Breast epithelium (tissue), 3 donors: ENCODE data around the gene RNASE3.

Source experiments
- CTCF ChIP-seq, 3 donors: fragments of 450-650 bp; IDR thresholded peaks; one replicate each; pipeline ENCODE4 v1.5.1; 2016 to 2017; ENCODE audit warnings: antibody characterized with exemption in 3 of 3, mild to moderate bottlenecking in 3 of 3, moderate library complexity in 3 of 3
- POLR2A ChIP-seq: fragments of 450-650 bp; IDR thresholded peaks from one replicate; pipeline ENCODE4 v1.6.1; 2016; ENCODE audit warnings: antibody characterized with exemption, mild to moderate bottlenecking, moderate library complexity
- POLR2AphosphoS5 ChIP-seq, 3 donors: sonication (generic); formaldehyde crosslinking; IDR thresholded peaks; one replicate each; pipeline ENCODE4 v1.6.1; 2017; ENCODE audit warnings: antibody characterized with exemption in 3 of 3

GRCh38 chr14:20846560-20846959 is 44.6 kb upstream of the RNASE3 start:
- no peak for TF ChIP-seq CTCF (IDR thresholded peaks at IDR 0.05)
- no peak for TF ChIP-seq POLR2A
- no peak for TF ChIP-seq POLR2AphosphoS5 (IDR thresholded peaks at IDR 0.05)
